GM19397 (cell line): ENCODE data around the gene OCA2.

Experiments used
- ATAC-seq: cut with Tn5 transposase; IDR thresholded peaks from one replicate; pipeline ENCODE4 v1.9.1; 2021; ENCODE audit warnings: mild to moderate bottlenecking, moderate library complexity; ENCODE audit not compliant: unreplicated experiment

OCA2 gene

DNA sequence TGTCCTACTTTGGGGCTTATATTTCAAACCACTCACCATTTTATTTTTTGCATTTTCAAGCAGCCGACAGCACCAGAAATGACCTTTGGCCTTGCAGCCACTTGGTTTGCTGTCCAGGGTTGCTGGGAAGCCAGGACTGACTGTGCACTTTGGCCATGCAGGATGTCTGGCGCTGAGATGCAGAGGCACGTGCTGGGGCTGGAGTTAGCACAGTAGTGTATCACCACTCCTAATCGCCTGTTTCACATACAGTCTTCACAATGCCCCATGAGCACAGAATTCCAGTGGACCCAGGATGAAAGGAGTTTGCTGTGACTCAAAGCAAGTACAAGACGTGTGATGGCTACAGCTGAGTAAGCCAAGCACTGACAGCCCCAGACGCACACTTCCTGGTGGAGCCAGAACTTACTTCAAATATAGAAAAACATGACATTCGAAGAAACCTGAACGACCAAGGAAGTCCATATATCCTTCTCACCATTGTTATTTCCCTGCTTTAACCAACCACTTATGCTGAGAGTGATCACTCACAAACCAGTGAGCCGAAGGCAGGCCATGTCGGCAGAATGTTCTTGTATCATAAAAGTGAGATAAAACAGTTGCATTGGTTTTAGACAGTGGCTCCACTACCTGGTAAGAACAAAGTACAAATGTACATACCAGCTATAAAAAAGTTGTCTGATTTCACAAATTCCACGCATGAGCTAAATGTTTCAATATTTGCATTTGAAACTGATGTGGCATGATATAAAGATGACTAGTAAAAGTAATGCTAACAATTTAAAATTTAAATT lies 16.0 kb downstream of the OCA2 start:
- ATAC-seq: no peak

GRCh38 chr15:28081594-28081993 lies 17.5 kb downstream of the OCA2 start:
- ATAC-seq: no peak

DNA sequence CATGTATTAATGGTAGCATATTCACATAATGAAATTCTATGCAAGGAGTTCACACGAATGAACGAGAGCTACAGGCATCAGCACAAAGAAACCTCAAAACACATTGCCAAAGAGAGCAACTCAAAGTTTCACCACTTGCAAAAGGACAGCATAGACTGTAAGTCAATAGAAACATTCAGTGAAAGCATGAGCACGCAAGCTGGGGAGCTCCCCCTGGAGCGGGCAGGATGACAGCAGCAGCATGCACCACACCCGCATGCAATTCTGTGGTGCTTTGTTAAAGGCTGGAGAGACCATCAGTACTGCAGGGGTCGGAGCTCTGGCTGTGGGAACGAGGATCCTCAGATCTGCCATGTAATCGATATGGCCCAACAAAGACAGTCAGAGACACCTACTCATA lies 18.7 kb downstream of the OCA2 start:
- ATAC-seq: no peak

DNA sequence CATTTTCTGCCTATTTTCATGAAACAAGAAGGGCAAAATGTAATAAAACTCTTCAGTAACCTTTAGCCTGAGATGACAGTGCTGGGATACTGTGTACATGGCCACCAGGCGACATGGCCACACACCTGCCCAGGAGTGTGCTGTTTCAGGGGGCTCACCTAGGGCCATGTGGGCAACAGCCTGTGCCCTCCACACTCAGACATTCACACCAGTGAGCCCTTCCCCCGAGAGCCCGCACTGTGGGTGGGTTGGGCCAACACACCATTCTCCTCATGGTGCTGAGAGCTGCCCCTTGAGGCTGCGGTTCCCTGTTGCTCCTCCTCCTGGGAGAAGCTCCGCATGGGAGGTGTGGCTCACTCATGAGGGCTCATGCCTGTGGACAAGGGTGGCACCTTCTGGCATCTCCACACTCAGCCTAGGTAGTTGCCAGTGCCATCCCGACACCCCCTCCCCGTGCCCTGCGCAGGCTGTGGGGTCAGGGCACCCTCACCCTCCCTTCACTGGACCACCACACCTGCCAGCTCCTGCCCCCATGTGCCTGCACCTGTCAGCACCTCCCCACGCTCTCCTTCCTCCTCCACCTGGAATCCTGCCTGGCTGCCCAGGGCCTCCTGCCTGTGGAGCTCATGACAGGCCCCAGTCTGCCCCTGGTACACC lies 19.7 kb downstream of the OCA2 start:
- no peak for ATAC-seq

DNA sequence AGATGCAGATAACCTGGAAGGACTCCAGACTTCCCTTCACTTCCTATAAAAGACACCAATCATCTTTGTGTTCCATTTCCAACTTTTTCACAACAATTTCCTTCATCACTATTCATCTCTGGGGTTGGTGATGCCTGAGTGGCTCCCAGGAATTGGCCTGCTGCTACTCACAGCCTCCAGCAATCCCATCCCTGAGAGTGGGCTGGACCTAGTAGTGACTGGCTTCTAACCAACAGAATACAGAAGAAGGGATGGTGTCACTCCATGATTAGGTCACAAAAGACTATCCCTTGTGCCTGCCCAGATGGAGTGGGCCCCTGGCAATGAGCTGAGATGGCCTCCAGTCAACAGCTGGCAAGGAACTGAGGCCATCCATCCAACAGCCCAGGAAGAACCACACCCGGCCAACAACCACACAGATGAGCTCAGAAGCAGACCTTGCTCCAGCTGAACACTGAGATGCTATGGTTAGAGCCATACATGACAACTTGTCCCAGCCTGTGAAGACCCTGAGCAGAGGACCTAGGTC lies 20.9 kb downstream of the OCA2 start:
- no peak for ATAC-seq

DNA sequence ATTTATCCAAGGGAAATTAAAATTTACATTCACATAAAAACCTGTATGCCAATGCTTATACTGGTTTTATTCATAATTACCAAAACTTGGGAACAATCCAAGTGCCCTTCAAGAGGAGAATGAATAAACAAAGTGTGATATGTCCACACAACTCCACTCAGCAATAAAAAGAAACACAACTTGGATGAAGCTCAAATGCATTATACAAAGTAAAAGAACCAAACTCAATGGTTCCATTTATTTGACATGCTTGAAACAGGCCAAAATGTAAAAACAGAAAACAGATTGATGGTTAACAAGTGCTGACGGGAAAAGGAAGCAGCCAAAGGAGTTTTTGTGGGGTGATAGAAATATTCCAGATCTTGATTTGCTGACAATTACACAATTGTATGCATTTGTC lies 23.5 kb downstream of the OCA2 start:
- ATAC-seq: no peak

- ATAC-seq: no peak
Measured at GRCh38 chr15:28068930-28069329, 30.2 kb downstream of the OCA2 start.

DNA sequence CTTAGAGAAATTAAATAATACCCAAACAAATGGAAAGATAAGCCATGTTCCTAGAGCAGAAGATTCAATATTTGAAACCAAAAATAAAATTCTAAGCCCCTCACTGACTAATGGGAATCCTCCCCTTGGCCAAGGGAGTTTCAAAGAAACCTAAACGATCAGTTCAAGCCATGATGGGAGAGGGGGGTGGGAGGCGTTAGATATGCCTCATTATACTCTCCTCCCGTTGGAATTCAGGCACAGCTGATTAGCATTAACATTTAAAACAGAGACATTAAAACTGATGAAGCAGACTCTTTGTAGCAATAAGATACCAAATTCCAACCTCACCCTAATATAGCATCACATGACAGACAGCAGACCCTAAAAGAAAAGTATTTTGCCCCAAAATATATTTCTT lies 32.9 kb downstream of the OCA2 start:
- no peak for ATAC-seq

GRCh38 chr15:28060005-28060404 lies 39.1 kb downstream of the OCA2 start:
- no peak for ATAC-seq

DNA sequence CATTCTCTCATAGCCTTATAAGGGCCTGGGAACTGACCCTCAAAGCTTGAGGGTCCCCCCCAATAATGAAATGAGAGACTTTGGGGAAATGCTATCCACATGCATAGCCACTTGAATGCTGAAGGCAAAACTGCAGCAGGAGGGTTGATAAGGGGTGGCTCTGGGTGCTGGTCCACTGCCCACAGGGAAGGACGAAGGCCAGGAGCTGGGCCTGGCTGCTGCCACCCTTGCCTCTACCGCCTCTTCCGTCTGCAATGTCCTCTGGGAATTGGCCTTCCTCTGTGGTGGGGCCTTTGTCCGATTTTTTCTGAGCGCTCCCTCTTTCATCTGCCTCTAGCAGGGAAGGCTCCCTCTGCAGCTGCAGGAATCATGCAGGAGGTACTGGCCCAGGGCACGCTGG lies 41.0 kb downstream of the OCA2 start:
- no peak for ATAC-seq

DNA sequence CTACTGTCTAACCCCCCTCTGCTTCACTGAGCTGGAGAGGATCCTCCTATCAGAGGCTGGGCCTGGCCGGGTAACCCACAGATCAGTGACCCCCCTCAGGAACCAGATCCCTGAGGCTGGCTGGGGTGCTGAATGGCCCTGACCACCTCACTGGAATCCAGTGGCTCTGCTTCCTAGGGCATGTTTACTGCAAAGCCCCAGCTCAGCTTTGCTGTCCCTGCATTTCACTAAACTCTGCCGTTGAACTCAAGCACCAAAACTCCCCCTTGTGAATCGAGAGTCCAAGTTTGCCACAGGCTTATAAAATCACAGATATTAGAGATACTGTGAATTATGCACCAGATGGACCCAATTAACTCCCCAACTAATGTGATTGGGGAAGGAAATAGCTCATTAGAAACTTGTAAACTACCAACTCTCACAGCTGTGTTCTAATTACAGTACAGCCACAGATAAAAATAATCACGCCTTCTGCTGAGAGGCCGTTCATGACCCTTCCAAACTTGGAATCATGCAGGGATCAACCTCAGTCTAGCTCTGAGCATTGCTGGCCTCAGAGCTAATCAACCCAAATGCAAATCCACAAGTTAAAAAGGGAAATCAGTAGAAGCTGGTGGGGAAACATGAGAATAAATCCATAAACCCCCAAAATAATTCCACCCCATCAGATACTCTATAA lies 47.0 kb downstream of the OCA2 start:
- ATAC-seq: no peak

GRCh38 chr15:28049581-28049980 lies 49.5 kb downstream of the OCA2 start:
- ATAC-seq: no peak

DNA sequence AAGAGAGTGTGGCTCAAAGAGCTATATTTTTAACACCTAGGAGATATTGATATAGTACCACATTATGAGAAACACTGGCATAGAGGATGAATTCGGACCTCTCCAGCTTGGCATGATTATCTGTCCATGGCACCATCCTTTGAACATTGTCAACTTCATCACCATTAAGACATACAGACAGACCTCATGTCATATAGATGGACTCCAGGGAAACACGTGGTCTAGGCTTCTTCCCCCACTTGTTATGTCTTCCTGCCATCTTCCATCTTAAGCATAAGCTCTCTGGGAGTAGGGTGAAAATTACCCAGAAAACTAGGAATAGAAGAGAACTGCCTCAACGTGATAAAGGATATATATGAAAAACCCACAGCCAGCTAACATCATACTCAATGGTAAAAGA lies 51.8 kb downstream of the OCA2 start:
- ATAC-seq: no peak

DNA sequence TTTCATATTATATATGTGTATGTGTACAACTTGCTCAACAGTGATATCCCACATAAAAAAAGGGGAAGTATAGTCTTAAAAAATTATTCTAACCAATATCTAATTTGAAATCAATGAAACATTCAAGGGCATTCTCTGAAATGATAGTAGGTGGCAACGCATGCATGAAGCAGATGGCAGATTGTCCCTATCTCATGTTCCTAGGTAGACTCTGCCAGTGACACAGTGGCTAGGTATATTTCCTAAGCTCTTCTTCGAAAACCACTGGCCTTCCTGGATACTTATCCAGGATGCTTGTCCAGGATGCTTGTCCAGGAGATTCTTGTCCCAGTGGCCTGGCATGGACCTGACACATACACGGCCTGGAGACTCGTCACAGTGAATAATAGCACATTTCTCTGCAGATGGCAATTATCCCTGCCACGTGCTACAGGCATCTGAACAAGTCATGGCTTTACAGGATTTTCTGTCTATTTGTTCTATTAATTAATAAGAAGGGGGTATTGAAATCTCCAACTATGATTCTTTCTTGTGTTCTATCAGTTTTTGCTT lies 54.9 kb downstream of the OCA2 start:
- ATAC-seq: no peak

DNA sequence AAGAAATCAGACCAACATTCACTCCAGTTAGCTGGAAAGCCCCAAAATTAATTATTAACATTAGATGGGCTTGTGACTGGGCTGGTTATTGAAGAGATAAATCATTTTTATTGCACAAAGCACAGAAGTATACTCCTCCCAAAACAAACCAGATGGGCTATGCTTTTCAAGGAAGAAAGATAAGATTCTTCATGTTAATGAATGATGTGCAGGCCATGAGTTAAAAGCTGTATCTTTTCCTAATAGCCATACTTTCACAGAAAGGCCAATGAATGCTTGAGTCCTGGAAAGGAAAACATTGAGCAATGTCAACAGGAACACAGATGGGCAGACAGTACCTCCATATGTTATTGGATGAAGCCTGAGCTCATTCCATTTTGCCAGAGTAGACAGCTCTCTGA lies 55.4 kb downstream of the OCA2 start:
- ATAC-seq: no peak

DNA sequence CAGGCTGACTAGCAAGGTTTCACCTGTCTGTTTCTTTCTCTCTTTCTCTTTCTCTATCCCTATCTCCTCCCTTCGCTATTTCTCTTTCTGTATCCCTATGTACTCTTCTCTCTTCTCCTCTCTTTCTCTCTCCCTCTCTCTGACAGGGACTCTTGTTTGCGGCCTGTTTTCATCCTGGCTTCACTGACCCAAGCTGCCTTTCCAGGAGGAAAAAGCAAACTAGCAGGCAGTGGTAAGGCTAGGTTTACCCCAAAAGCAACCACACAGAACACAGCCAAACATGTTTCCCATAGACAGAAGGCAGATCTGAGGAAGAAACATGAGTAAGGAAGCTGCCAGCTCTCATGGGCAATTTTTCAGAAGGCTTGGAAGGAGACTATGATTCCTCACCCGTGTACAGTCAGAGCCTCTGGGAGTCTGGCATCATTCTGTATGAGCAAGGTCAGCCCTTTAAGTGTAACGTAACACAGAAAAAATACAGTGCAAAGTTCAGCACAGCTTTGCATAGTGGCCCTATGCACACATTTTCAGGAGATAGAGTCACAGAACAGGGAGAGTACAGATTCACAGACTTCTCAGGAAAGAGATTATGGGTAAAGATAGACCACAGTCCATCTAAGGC lies 61.0 kb downstream of the OCA2 start:
- no peak for ATAC-seq

DNA sequence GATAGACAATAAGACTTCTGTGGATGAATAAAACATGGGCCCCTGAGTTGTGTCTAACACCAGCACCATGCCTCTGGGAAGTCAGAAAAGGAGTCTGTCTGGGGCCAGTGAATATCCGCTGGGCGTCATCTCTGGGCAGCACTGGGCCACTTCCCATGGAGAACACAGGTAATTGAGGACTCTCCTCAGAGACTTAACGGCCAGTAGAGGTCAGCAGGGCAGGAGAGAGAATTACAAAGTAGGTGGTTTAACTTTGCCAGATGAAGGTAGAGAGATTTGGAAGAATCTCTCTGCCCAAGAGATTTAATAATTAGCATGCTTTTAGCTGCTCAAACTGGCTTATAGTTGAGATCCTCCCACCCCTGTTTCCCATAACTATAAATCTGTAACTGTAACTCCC lies 65.7 kb downstream of the OCA2 start:
- ATAC-seq: no peak

- no peak for ATAC-seq
Measured at GRCh38 chr15:28030801-28031200, 68.3 kb downstream of the OCA2 start.

DNA sequence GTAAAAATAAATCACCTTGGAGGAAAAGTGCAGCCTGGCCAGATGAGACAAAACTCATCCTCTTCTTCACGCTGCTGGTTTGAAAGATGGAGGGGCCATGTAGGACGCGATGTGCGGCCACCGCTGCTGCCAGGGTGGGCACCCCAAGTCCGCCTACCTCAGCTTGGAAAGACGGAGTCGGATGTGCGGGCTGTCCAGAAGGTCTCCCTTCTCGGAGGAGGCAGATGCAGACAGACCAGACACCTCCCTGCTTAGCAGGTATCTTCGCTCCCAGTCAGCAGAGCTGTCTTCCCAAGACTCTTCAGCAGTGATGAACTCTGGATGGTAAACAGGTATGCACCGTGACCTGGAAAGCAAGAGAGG lies 71.4 kb downstream of the OCA2 start:
- ATAC-seq: no peak

GRCh38 chr15:28026764-28027713 lies 72.1 kb downstream of the OCA2 start:
- no peak for ATAC-seq
